ENCODE data around the gene CES2. TPM values are rescaled to one million over a fixed set of nuclear protein-coding genes. Genes with fewer than 3 reads are reported as not detected.

Gene CES2
- total and polyA plus RNA-seq, 10 donors = 8.0 to 48.1 (median 32.1) TPM

GRCh38 chr16:66899945-66900710 is 35.2 kb upstream of the CES2 start:
- DNase-seq = no peak
- no peak for TF ChIP-seq CTCF (IDR thresholded peaks at IDR 0.05 in 8 of 11, conservative IDR thresholded peaks at IDR 0.05 in 3 of 11)
- no peak for TF ChIP-seq POLR2AphosphoS5 (IDR thresholded peaks at IDR 0.05)
- no peak for TF ChIP-seq POLR2A (IDR thresholded peaks at IDR 0.05)
- intact Hi-C loops (cut with DNase I; ENCODE audit: low total_unique reads) = no loop called here
- Histone ChIP-seq H3K27ac (peak overlapping the region in 4 of 8 donors; percentile 22 to 39 (median 34)), H3K36me3 (no peaks in the 10 kb centered on the region), H3K4me3 (no peak overlapping the region), H3K27me3 (replicated peaks in 1 of 7) (no peaks in the 10 kb centered on the region), H3K9me3 (no peaks in the 10 kb centered on the region), H3K4me1 (peaks cover 0 to 16% (median 7%) of the 10 kb centered on the region in 6 donors)
- 46 to 56% (median 52%) methylated on average over 6 to 9 of the region's 9 CpGs for WGBS, 5 donors

DNA sequence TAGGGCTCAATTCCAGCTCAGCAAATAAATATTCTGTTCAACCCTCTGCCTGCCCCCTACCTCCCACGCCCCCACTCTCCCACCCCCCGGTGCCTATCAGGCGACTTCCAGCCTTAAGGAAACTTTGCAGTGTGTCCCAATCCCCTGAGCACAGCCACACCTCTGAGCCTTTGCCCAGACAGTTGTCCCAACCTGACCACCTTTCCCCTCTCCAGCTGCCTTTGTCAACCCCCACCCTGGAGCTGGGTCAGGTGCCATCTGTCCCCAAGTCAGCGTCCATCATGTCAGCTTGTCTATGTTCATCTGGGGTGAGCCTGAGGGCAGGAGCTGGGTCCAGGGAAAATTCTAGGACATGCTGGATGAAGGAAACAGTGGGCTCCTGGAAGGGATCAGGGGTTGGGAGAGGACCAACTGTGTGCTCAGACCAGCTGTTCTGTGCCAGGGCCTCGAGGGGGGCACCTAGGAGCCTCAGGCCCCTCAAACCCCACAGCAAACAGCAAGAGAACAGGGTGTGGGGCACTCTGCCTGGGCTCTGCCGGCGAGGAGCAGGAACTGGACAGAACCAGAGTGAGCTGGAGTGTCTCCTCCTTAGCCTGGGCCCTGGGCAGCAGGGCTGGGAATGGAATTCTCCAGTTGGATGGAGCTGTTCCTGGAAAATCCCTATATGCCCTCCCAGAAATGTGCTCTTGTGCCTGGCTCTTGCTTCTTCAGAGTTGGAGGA is 34.4 kb upstream of the CES2 start:
- no peak for DNase-seq

DNA sequence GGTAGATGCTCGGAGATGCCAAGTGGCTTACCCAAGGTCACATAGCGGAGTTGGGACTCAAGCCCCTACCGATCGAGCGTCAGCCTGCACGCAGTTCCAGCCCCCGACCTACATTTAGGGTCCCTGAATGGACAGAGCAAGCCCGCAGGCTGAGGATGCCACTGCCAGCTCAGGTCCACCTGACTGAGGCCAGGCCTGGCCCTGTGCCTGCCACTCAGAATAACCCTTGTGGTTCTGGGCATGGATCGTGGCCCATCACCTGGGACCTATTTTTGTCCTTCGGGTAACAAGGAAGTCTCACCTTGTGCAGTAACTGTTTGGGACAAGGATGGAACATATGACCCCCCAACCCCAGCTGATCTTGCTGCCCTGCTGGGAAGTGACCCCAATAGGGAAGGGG is 33.7 kb upstream of the CES2 start:
- peak; percentile 32 for DNase-seq
- H3K27me3 ChIP-seq (replicated peaks in 1 of 7) = no peaks in the 10 kb centered on the region
- no peaks in the 10 kb centered on the region for H3K9me3 ChIP-seq
- no peak overlapping the region for H3K4me3 ChIP-seq
- 86 to 95% (median 92%) methylated on average over 8 to 10 of the region's 10 CpGs for WGBS, 5 donors
- peaks cover 0 to 16% (median 7%) of the 10 kb centered on the region in 6 donors for H3K4me1 ChIP-seq
- peak overlapping the region in 3 of 8 donors; percentile 22 to 57 (median 44) for H3K27ac ChIP-seq
- no peak for TF ChIP-seq POLR2AphosphoS5 (IDR thresholded peaks at IDR 0.05)
- no peak for TF ChIP-seq CTCF (IDR thresholded peaks at IDR 0.05 in 8 of 11, conservative IDR thresholded peaks at IDR 0.05 in 3 of 11)
- TF ChIP-seq POLR2A (IDR thresholded peaks at IDR 0.05) = no peak
- H3K36me3 ChIP-seq = no peaks in the 10 kb centered on the region
- intact Hi-C loops (cut with DNase I; ENCODE audit: low total_unique reads) = no loop called here

More for the DNA sequence above, 34.4 kb upstream of the CES2 start:
- H3K27me3 ChIP-seq (replicated peaks in 1 of 7) = no peaks in the 10 kb centered on the region
- no peak overlapping the region for H3K4me3 ChIP-seq
- intact Hi-C loops (cut with DNase I; ENCODE audit: low total_unique reads) = no loop called here
- no peaks in the 10 kb centered on the region for H3K36me3 ChIP-seq
- H3K9me3 ChIP-seq = no peaks in the 10 kb centered on the region
- peaks cover 0 to 16% (median 7%) of the 10 kb centered on the region in 6 donors for H3K4me1 ChIP-seq
- TF ChIP-seq POLR2A (IDR thresholded peaks at IDR 0.05) (no peak), CTCF (IDR thresholded peaks at IDR 0.05 in 8 of 11, conservative IDR thresholded peaks at IDR 0.05 in 3 of 11) (no peak), POLR2AphosphoS5 (IDR thresholded peaks at IDR 0.05) (no peak)
- peak overlapping the region in 4 of 8 donors; percentile 22 to 57 (median 42) for H3K27ac ChIP-seq
- 58 to 80% (median 73%) methylated on average over 5 to 7 of the region's 7 CpGs for WGBS, 5 donors
